HEK293 (cell line): ENCODE measurements around the gene DVL1.

ENCODE experiments used
- GLI4 ChIP-seq: fragments of 450-650 bp; formaldehyde crosslinking; IDR thresholded peaks from 2 replicates; pipeline ENCODE4 v1.5.1; 2016; ENCODE audit warnings: missing biosample characterization, missing genetic modification characterization
- MEIS1 ChIP-seq: sonication (generic); formaldehyde crosslinking; IDR thresholded peaks from 2 replicates; pipeline ENCODE4 v1.8.1; 2022; ENCODE audit warnings: missing genetic modification reagents, mild to moderate bottlenecking, borderline replicate concordance
- PBX3 ChIP-seq: sonication (generic); formaldehyde crosslinking; IDR thresholded peaks from 2 replicates; pipeline ENCODE4 v1.8.1; 2022; ENCODE audit warnings: mild to moderate bottlenecking, moderate library complexity, missing genetic modification reagents
- ZNF16 ChIP-seq: fragments of 450-650 bp; formaldehyde crosslinking; IDR thresholded peaks from 2 replicates; pipeline ENCODE4 v1.5.1; 2016; ENCODE audit warnings: low read depth, missing biosample characterization, missing genetic modification characterization
- ZNF416 ChIP-seq: fragments of 450-650 bp; formaldehyde crosslinking; IDR thresholded peaks from 2 replicates; pipeline ENCODE4 v1.5.1; 2016; ENCODE audit warnings: missing biosample characterization, missing genetic modification characterization
- ZSCAN18 ChIP-seq: fragments of 450-650 bp; formaldehyde crosslinking; IDR thresholded peaks from 2 replicates; pipeline ENCODE4 v1.5.1; 2016; ENCODE audit warnings: missing biosample characterization, missing genetic modification characterization

GRCh38 chr1:1371364-1371745 is 22.1 kb upstream of the DVL1 start:
- TF ChIP-seq ZSCAN18: no peak
- no peak for TF ChIP-seq MEIS1
- TF ChIP-seq GLI4 (tag by site-specific recombination): no peak
- TF ChIP-seq ZNF16: no peak
- no peak for TF ChIP-seq PBX3
- TF ChIP-seq ZNF416 (tag by site-specific recombination): no peak
